ENCODE results near the gene FADS2.

FADS2 gene

GRCh38 chr11:61844909-61845565, 16.9 kb downstream of the FADS2 start:
- in situ Hi-C loops (cut with MboI; ENCODE audit: low sequenced_read_pairs): no loop called here

DNA sequence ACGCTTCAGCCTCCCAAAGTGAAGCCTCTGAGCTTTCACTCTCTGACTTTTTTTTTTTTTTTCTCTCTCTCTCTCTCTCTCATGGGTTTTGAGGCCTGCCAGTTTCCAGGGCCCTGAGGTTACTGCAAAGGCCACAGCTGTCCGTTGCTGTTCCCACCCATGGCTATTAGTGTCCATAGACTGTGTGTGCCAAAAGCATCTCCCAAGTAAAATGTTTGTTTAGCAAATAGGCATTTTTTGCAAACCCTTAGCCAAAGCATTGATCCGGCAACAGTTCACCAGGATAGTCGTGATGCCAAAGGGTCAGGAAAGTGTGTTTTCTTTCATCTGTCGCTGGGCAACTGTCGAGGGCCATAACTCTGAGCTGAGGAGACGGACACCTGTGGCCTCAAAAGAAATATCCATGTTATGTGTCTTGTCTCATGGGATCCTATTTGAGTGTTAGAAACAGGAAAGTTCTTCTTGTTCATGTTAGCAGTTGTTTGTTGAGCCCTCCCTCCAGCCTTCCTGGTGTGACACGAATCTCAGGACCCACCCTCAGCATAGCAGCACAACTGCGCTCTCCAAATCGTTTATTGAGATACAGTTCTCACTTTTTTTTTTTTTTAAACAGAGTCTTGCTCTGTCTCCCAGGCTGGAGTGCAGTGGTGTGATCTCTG, 18.4 kb downstream of the FADS2 start:
- in situ Hi-C loops (cut with MboI; ENCODE audit: low sequenced_read_pairs): no loop called here

- in situ Hi-C loops (cut with MboI; ENCODE audit: low sequenced_read_pairs): no loop called here
These were observed 19.9 kb downstream of the FADS2 start for GRCh38 chr11:61847914-61848581.

DNA sequence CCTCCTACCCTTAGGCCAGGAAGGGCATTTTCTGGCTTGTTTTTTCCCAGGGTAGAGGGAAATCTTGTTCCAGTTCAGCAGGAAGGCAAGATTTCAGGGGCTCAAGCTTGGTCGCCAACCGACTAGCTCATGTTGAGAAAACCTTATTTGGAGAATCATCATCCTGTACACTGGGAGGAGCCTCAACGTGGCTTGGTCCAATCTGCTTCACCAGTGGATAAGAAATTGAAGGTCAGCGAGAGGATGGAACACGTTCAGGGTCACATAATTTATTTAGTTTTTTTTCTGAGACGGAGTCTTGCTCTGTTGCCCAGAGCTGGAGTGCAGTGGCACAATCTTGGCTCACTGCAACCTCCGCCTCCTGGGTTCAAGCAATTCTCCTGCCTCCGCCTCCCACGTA, 20.5 kb downstream of the FADS2 start:
- in situ Hi-C loops (cut with MboI; ENCODE audit: low sequenced_read_pairs): no loop called here

DNA sequence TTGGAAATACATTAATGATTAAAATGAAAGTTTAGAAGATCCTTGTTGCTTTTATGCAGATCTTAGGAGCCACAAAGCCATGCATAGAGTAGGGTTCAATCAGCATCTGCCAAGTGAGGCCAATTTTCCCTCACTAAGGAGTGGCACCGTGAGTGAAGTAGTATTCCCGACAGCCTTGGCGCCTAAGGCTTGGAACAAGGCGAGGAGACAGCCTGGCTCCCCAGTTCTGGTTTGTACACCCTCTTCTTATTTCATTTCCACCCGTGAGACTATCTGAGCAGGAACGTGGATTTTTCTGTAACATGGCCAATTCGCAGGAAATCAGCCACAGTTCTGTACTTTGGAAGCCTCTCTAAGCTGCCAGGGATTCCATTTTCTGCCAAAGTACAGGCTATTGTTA, 22.6 kb downstream of the FADS2 start:
- in situ Hi-C loops (cut with MboI; ENCODE audit: low sequenced_read_pairs): loop anchor here (25.0 kb wide), 1 partner anchor 462 kb away; no protein-coding TSS in a partner anchor

DNA sequence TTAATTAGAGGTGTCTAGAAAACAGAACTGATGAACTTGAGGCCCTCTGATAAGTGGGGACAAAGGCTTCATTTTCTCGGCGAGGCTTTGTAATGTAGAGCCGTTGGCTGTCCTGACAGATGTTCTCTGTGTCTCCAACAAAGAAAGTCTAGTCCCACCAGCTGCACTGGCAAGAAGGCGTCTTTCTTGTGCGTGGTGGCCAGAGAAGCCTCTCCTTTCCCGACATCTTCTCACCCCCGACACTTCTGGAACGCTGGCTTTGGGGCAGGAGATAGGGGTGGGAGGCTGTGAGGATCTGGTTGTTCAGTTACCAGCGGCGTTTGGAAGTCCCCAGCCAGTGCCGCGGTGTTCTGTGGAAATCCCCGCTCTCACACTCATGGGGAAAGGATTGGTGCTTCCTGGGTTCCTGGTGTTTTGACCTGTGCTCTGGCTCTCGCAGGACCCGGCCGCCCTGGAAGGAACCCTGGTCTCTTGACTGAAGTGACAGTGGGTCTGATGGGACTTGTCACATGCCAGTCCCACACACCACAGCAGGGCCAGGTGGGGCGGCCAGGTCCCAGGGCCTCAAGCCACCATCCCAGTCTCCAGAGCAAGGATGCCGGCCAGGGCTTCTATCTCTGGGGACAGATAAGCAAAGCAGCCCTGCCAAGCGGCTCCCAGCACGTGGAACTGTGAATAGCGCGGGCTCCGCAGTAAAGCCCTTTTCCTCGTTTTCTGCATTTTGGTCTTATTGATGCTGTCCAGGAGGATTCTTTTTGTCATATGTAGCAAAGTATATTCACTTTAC, 23.2 kb downstream of the FADS2 start:
- in situ Hi-C loops (cut with MboI; ENCODE audit: low sequenced_read_pairs): loop anchor here (25.0 kb wide), 1 partner anchor 461 kb away; no protein-coding TSS in a partner anchor

DNA sequence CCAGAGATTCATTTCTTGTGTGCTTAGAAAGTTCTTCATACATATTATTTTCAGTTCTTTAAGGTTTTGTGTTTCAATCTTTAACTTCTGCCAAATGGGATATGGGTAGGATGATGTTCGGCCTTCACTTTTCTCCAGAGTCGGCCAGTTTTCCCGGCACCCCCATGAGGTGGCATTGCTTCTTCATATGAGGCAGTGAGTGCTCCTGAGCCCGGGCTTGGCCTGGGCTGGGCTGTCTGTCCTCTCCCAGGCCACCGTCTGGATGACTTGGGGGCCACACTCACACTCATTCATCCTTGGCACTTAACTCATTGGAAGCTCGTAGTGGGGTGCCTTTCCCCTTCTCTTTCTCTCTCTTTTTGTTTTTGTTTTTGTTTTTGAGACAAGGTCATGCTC, 23.8 kb downstream of the FADS2 start:
- in situ Hi-C loops (cut with MboI; ENCODE audit: low sequenced_read_pairs): loop anchor here (25.0 kb wide), 1 partner anchor 460 kb away; no protein-coding TSS in a partner anchor

- in situ Hi-C loops (cut with MboI; ENCODE audit: low sequenced_read_pairs): loop anchor here (25.0 kb wide), 1 partner anchor 459 kb away; no protein-coding TSS in a partner anchor
These were observed 25.6 kb downstream of the FADS2 start for GRCh38 chr11:61853698-61854169.

DNA sequence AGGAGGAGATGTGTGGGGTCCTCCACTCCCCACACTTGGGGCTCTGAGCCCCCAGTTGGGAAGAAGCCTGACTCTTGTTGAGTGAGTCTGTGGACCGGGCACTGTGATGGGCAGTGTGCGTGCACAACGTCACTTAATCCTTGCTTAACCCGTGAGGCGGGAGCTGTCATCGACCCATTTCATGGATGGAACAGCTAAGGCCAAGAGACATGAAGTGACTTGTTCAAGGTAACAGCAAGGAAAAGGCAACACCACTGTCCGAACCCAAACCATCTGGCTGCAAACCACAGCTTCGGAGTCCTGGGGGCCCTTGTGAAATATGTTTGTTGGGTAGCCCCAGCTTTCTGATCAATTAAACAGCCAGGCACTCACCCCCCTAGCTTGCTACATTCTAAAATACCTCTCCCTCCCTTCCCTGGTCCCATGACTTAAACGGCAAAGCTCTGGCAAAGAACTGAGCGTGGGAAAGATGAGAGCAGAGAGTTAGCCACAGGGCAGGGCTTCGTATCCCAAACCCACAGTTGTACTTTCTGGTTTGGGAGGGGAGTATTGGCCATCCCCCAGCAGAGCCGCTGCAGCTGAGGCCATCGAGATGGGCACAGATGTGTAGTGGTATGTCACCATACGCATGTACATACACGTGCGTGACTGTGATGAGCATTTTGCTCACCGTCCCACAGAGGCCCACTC, 26.3 kb downstream of the FADS2 start:
- in situ Hi-C loops (cut with MboI; ENCODE audit: low sequenced_read_pairs): loop anchor here (25.0 kb wide), 1 partner anchor 458 kb away; no protein-coding TSS in a partner anchor

DNA sequence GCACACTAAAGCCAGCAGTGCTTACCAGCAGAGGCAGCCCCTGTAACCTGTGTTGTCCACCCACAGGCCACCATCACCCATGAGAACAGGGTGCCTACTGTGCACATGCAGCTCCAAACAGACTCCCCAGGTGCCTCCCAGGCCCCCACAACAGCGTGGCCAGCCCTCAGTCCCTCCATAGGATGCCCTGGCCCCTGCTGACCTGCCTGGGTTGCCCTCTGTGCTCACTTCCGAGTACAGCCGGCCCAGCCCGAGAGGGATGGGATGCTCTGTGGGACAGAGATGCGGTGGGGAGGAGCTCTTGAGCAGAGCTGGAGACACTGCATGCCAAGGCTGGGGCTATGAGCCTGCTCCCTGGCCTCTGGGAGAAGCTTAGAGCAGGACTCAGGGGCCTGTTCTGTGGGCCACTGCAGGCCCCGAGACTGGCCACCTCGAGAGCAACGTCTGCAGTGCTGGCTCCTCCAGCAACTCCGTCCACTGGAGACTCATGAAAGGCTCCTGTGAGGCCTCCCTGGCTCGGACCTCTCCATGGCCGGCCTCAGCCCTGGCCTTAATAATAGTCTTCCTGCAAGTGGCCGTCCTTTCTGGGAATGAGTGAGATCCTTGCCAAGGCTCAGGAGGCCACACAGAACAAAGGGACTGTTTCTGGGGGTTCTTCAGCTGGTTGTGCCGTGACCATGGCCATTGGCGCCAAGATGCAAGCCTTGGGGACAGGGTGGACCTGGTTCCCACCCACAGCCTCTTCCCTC, 27.0 kb downstream of the FADS2 start:
- in situ Hi-C loops (cut with MboI; ENCODE audit: low sequenced_read_pairs): loop anchor here (25.0 kb wide), 1 partner anchor 457 kb away; no protein-coding TSS in a partner anchor

DNA sequence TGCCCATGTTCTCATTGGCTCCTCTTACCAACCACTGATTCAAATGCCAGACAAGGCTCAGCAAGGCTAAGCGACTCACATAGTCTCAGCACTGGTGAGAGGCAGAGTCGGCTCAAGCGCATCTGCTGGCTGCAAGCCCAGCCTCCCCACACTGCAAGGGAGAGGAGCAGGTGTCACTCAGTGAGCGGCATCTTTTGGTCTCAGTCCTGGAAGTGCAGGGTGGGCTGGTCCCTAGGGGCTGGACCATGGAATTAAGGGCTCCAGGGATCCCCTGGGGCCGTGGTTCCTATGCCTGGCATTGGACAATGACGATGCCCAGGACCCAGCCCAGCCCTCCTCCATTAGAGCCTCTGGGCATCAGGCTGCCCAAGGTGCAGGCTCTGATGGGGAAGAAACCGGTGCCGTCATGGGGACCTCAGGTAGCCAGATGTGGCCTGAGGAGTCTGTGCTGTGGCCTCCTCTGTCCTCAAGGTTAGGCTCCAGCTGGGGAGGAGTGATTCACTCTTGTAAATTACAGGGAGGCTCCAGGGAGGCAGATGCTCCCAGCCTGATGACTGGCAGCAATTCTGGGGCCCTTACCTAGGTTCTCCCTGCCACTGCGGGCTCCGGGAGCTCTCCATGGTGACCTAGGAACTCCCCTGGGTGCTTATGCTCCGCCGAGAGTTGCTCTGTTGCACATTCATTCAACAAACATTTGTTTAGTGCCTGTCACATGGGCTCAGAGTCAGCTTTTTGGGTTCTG, 28.0 kb downstream of the FADS2 start:
- in situ Hi-C loops (cut with MboI; ENCODE audit: low sequenced_read_pairs): loop anchor here (25.0 kb wide), 1 partner anchor 456 kb away; no protein-coding TSS in a partner anchor

DNA sequence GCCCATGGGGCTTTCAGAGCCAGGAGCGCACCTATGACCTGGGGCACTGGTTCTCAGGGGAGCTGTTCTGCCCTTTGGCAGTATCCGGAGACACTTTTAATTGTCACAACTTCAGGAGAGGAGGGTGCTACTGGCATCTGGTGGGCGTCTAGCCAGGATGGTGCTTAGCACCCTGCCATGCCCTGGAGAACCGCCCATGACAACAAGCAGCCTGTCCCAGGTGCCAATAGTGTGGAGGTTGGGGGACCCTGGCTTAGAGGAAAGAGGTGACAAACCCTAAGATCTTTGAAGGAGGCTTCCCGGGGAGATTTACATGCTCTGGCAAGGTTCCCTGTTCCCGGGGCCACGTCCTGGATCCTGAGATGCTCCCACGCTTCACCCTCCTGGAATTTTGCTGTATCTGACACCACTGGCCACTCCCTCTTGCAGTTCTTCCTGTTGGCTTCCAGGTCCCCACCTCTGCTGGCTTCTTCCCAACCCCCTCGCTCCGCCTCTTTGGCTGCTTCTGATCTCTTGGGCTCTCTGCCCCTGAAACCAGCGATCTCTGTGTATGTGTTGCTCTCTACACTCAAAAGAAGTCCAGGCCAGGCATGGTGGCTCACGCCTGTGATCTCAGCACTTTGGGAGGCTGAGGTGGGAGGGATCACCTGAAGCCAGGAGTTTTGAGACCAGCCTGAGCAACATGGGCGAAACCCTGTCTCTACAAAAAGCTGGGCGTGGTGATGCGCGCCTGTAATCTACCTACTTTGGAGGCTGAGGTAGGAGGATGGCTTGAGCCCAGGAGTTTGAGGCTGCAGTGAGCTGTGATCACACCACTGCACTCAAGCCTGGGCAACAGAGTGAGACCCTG, 32.2 kb downstream of the FADS2 start:
- in situ Hi-C loops (cut with MboI; ENCODE audit: low sequenced_read_pairs): loop anchor here (25.0 kb wide), 1 partner anchor 452 kb away; no protein-coding TSS in a partner anchor

GRCh38 chr11:61861634-61862033, 33.5 kb downstream of the FADS2 start:
- in situ Hi-C loops (cut with MboI; ENCODE audit: low sequenced_read_pairs): loop anchor here (25.0 kb wide), 1 partner anchor 451 kb away; no protein-coding TSS in a partner anchor

- in situ Hi-C loops (cut with MboI; ENCODE audit: low sequenced_read_pairs): loop anchor here (25.0 kb wide), 1 partner anchor 449 kb away; no protein-coding TSS in a partner anchor
These were observed 34.8 kb downstream of the FADS2 start for GRCh38 chr11:61862714-61863547.

- in situ Hi-C loops (cut with MboI; ENCODE audit: low sequenced_read_pairs): loop anchor here (25.0 kb wide), 1 partner anchor 449 kb away; no protein-coding TSS in a partner anchor
These were observed 35.5 kb downstream of the FADS2 start for GRCh38 chr11:61863548-61864081.
